Stimulated activated effector memory CD8-positive, alpha-beta T cell treated with anti-CD3 and anti-CD28 coated beads, Interleukin-12 subunit alpha, Interleukin-12 subunit beta, amount 100 ng/mL, for 72 hours (primary cell): ENCODE measurements around the gene URI1.
"Not testable (repeated sequence)": the region's sequence is repeated elsewhere in the genome, so short reads cannot be mapped to it uniquely, and the experiment has no call there.

ENCODE experiments used
- ATAC-seq: fragments of 150-1000 bp; cut with Tn5 transposase; 2 replicates; pipeline ENCODE4 v1.10.0; 2021
- DNase-seq, 2 donors: peaks; one replicate each; pipeline ENCODE4 v3.0.0; 2021 to 2022; ENCODE audit warnings: low spot score in 2 of 2
- H3K27ac Mint-ChIP-seq: one replicate; pipeline ENCODE4 v1.8.0; 2022; ENCODE audit warnings: mild to moderate bottlenecking, mixed read lengths
- H3K36me3 Mint-ChIP-seq: one replicate; pipeline ENCODE4 v1.8.0; 2022; ENCODE audit warnings: mild to moderate bottlenecking, mixed read lengths
- H3K4me1 Mint-ChIP-seq: one replicate; pipeline ENCODE4 v1.8.0; 2022; ENCODE audit warnings: mixed read lengths
- H3K4me3 Mint-ChIP-seq: one replicate; pipeline ENCODE4 v1.8.0; 2022; ENCODE audit warnings: mild to moderate bottlenecking, mixed read lengths
- H3K9me3 Mint-ChIP-seq: one replicate; pipeline ENCODE4 v1.8.0; 2022; ENCODE audit warnings: mixed read lengths

Gene URI1

DNA sequence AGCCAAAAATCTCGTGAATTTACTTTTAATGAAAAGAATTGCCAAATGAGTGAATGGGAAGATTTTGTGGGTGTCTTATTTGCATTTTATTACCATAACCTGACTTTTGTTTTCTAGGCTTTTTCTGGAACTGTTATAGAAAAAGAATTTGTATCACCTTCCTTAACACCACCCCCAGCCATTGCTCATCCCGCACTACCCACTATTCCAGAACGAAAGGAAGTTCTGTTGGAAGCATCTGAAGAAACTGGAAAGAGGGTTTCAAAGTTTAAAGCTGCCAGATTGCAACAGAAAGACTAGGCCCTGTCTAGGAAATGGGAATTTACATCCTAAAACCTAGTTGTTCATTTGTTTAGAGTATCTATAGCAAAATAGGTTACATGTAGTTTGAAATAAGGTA, 72.7 kb downstream of the URI1 start:
- H3K27ac Mint-ChIP-seq: no peak overlapping the region
- H3K4me1 Mint-ChIP-seq: peaks cover 6% of the 10 kb centered on the region
- no peak for ATAC-seq
- H3K4me3 Mint-ChIP-seq: no peak overlapping the region
- peaks cover 81% of the 10 kb centered on the region for H3K36me3 Mint-ChIP-seq
- no peak for DNase-seq
- no peaks in the 10 kb centered on the region for H3K9me3 Mint-ChIP-seq

DNA sequence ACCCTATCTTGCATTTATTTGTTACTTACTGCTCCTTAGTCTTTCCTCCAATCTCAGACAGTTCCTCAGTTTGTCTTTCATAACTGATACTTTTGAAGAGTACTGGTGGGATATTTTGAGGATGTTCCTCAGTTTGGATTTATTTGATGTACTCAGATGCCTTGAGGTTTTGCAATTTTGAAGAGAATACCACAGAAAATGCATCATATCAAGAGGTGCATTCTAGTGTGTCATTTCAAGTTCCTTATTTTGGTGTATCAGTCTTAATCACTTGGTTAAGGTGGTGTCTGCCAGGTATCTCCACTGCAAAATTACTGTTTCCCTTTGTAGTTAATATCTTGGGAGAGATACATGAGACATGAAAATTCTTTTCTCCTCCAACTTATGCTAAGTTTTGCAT, 75.1 kb downstream of the URI1 start:
- ATAC-seq (peak; percentile 49), DNase-seq (no peak)
- no peaks in the 10 kb centered on the region for H3K9me3 Mint-ChIP-seq
- peaks cover 6% of the 10 kb centered on the region for H3K4me1 Mint-ChIP-seq
- no peak overlapping the region for H3K4me3 Mint-ChIP-seq
- H3K36me3 Mint-ChIP-seq: peaks cover 57% of the 10 kb centered on the region
- H3K27ac Mint-ChIP-seq: no peak overlapping the region

DNA sequence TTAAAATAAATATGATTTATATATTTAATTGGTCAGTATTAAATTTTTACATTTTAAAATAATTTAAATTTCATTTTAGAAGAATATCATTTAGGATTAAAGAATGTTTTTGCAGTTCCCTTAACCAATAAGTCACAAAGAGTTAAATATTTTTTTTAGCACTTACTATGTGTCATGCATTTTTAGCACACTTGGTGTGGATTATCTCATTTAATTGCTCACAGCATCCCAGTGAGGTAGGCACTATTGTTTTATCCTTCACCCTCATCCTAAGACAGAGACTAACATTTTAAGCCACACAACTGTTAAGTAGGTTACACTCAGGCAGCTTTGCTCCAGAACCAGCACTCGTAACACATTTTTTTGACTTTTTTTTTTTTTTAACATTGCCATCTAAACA, 78.2 kb downstream of the URI1 start:
- peaks cover 12% of the 10 kb centered on the region for H3K4me1 Mint-ChIP-seq
- H3K27ac Mint-ChIP-seq: no peak overlapping the region
- no peak for ATAC-seq
- H3K36me3 Mint-ChIP-seq: peaks cover 31% of the 10 kb centered on the region
- no peak overlapping the region for H3K4me3 Mint-ChIP-seq
- no peak for DNase-seq
- no peaks in the 10 kb centered on the region for H3K9me3 Mint-ChIP-seq

DNA sequence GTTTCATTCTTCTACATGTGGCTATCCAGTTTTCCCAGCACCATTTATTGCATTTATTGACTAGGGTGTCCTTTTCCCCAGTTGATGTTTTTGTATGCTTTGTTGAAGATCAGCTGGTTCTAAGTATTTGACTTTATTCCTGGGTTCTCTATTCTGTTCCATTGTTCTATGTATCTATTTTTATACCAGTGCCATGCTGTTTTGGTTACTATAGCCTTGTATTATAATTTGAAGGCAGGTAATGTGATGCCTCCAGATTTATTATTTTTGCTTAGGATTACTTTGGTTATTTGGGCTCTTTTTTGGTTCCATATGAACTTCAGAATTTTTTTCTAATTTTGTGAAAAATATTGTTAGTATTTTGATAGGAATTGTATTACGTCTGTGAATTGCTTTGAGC, 80.6 kb downstream of the URI1 start:
- Mint-ChIP-seq H3K9me3 (no peaks in the 10 kb centered on the region), H3K4me1 (peaks cover 5% of the 10 kb centered on the region), H3K27ac (no peak overlapping the region), H3K4me3 (no peak overlapping the region), H3K36me3 (peaks cover 20% of the 10 kb centered on the region)
- no peak for DNase-seq
- ATAC-seq: no peak

DNA sequence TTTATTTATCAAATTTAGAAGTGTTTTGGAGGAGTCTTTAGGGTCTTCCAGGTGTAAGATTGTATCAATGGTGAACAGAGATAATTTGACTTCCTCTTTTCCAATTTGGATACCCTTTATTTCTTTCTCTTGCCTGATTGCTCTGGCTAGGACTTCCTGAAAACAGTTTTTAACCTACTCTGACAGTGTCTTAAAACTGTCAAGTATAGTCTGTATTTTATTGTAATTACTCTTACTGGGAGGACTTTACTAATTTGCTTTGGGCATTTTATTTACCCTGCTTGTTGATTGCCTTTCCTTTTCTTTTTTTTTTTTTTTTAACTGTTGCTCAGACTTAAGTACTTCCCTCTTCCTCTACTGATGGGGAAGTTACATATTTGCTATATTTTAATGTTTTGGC, 81.3 kb downstream of the URI1 start:
- H3K4me1 Mint-ChIP-seq: peaks cover 5% of the 10 kb centered on the region
- peaks cover 20% of the 10 kb centered on the region for H3K36me3 Mint-ChIP-seq
- no peak for DNase-seq
- H3K27ac Mint-ChIP-seq: no peak overlapping the region
- H3K4me3 Mint-ChIP-seq: no peak overlapping the region
- no peaks in the 10 kb centered on the region for H3K9me3 Mint-ChIP-seq
- ATAC-seq: no peak

DNA sequence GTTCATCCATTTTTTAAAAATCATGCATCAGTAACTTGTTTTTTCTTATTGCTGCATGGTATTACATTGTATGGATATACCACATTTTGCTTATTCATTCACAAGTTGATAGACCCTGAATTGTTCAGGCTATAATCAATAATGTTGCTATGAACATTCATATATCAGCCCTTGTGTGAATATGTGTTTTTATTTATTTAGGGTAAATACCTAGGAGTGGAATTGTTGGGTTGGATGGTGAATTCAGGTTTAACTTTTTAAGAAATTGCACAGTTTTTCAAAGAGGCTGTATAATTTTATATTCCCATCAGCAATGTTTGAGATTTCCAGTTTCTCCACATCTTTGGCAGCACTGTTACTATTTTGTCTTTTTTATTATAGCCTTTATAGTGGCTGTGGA, 82.1 kb downstream of the URI1 start:
- no peak for DNase-seq
- Mint-ChIP-seq H3K36me3 (peaks cover 15% of the 10 kb centered on the region), H3K4me1 (peaks cover 9% of the 10 kb centered on the region), H3K9me3 (no peaks in the 10 kb centered on the region), H3K4me3 (no peak overlapping the region), H3K27ac (no peak overlapping the region)
- ATAC-seq: no peak

DNA sequence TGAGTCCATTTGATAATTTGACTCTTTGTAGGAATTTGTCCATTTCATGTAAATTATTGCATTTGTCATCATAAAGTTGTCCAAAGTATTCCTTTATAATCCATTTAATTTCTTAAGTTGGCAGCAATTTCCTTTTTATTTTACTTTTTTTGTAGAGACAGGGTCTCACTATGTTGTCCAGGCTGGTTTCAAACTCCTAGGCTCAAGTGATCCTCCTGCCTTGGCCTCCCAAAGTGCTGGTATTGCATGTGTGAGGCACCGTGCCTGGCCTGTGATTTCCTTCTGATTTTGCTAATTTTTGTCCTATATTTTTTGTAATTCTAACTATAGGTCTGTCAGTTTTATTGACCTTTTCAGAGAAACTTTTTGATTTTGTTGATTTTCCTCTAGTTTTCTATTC, 84.9 kb downstream of the URI1 start:
- H3K9me3 Mint-ChIP-seq: no peaks in the 10 kb centered on the region
- H3K27ac Mint-ChIP-seq: no peak overlapping the region
- H3K36me3 Mint-ChIP-seq: peaks cover 17% of the 10 kb centered on the region
- peaks cover 37% of the 10 kb centered on the region for H3K4me1 Mint-ChIP-seq
- H3K4me3 Mint-ChIP-seq: no peak overlapping the region
- DNase-seq (no peak), ATAC-seq (no peak)

DNA sequence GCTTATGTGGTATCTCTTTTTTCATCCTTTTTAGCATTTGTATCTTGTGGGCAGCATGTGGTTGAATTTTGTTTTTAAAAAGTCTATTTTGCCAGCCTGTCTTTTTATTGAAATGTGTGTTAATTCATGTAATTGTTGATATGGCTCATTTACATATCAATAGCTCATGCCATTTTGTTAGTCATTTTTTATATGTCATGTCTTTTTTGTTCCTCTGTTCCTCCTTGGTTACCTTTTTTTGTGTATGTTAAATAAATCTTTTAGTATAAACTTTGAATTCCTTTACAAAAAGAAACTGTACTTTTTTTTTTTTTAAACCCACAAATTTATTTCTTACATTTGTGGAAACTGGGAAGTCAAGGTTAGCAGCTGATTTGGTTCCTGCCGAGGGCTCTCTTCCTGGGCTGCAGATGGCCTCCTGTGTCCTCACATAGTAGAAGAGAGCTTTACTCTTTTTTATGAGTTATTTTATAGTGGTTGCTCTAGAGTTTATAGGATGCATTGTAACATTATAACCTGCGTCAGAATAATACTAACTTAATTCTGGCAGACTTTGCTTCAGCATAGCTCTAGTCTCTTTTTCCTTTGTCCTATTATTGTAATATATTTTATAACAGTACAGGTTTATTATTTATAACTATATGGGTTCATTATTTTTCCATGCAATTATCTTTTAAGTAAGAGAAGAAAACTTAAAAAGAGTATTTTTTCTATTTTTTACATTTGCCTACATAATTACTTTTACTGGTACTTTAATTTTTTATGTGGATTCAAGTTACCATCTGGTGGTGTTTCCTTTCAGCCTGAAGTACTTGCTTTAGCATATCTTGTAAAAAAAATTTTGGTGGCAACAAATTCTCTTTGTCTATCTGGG, 86.3 kb downstream of the URI1 start:
- Mint-ChIP-seq H3K4me1 (peaks cover 38% of the 10 kb centered on the region), H3K9me3 (peaks cover 5% of the 10 kb centered on the region), H3K4me3 (no peak overlapping the region), H3K36me3 (peaks cover 17% of the 10 kb centered on the region), H3K27ac (no peak overlapping the region)
- no peak for DNase-seq
- ATAC-seq: no peak

DNA sequence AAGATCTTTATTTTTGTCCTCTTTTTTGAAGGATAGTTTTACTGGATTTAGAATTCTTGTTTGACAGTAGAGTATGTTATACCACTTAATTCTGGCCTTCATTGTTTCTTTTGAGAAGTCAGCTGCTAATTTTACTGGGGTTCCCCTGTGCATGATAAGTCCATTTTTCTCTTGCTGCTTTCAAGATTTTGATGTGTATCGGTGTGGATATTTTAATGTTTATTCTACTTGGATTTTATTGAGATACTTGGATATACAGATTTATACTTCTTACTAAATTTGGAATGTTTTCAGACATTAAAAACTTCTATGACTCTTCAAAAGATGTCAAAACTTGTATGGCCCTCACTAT, 86.9 kb downstream of the URI1 start:
- peaks cover 34% of the 10 kb centered on the region for H3K4me1 Mint-ChIP-seq
- ATAC-seq (no peak), DNase-seq (no peak)
- peaks cover 17% of the 10 kb centered on the region for H3K36me3 Mint-ChIP-seq
- no peak overlapping the region for H3K27ac Mint-ChIP-seq
- no peak overlapping the region for H3K4me3 Mint-ChIP-seq
- H3K9me3 Mint-ChIP-seq: peaks cover 6% of the 10 kb centered on the region

DNA sequence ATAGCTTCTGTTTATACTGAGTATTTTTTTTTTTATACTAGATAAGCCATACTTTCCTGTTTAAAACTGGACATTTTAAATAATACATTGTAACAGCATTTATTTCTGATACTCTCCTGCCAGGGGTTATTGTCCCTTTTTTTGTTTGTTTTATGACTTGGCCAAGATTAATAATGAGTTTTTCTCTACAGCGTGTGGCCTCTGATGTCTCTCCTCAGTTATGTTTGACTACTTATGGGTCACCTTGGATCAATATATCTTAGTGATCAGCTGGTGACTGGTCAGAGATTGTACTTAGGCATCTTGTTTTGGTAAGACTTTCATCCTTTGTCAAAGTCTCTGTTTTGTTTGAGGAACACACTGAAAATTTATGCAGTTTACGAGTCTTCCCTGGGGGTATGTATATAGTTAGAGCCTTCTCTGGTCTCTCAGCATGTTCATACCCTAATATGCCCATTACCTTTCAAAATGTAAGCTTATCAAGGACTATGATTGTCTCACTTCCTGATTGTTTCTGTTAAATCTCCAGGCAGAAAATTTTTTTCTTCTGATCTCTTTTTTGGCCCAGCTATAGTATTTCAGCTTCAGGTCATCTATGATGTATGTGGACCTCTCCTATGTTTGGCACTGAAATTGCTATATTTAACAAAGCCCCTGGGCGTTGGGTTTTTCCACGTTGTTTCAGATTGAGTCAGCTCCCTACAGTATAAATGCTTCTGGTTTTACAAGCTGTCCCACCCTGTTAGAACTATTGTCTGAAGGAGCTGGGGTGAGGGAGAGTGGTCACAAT, 87.9 kb downstream of the URI1 start:
- ATAC-seq: peak; percentile 83

DNA sequence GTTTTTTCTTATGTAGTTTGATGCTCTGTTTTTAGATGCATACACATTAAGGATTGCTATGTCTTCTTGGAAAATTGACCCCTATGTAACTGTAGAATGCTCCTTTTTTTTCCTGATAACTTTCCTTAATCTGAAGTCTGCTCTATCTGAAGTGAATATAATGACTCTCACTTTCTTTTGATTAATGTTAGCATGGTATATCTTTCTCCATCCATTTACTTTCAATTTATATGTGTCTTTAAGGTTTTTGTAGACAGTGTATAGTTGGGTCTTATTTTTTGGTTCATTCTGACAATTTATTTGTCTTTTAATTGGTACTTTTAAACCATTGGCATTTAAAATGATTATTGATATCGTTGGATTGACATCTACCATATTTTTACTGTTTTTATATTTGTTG, 92.3 kb downstream of the URI1 start:
- Mint-ChIP-seq H3K9me3 (peaks cover 17% of the 10 kb centered on the region), H3K4me1 (peaks cover 34% of the 10 kb centered on the region), H3K36me3 (peaks cover 19% of the 10 kb centered on the region)

More for the DNA sequence above, 87.9 kb downstream of the URI1 start:
- Mint-ChIP-seq H3K4me1 (peaks cover 34% of the 10 kb centered on the region), H3K9me3 (peaks cover 14% of the 10 kb centered on the region), H3K4me3 (no peak overlapping the region), H3K27ac (peak overlapping the region; percentile 77), H3K36me3 (peaks cover 17% of the 10 kb centered on the region)
- no peak for DNase-seq

DNA sequence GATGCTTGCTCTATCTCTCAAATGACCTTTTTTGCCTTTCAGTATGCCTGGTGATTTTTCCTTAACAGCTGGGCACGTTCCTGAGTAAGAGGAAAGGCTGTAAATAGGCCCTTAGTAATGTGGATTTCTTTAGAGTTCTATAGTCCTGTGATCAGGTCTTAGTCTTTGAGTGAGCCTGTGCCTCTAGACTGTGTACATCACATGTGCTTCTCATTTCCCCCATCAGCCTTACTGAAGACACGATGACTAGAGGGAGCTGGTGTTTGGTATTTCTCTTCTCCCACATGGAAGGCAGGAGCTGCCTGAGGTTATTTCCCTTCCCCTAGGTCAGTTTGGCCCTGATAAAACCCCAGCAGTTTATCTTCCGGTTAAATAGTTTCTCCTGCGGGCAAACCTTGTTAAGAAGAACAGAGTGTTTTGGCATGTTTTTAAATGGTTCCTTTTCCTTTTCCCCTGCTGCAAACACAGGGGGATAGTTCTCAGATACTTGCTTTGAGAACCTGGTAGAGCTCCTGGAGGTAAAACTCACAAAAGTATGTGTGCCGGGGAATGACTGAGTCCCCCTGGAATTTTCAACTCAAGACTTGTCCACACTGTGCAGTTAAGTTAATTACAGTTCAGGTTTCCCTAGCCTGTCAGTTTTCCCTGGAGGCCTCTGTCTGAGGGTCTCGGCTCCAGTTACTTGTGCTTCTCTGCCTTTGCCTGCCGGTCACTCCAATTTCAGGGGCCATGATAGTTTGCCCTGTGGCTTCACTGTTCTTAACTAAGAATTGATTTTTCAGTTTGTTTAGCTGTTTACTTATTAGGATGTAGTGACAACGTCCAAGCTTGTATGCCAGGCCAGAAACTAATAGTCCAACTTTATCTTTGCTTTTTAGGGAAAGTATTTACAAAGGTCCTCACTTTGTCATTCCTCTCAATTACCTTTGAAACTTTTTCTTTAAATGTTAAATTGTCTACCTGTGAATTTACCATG, 94.4 kb downstream of the URI1 start:
- DNase-seq (no peak), ATAC-seq (no peak)
- peaks cover 17% of the 10 kb centered on the region for H3K9me3 Mint-ChIP-seq

More for the DNA sequence above, 92.3 kb downstream of the URI1 start:
- DNase-seq (no peak), ATAC-seq (no peak)
- H3K27ac Mint-ChIP-seq: no peak overlapping the region
- H3K4me3 Mint-ChIP-seq: no peak overlapping the region

DNA sequence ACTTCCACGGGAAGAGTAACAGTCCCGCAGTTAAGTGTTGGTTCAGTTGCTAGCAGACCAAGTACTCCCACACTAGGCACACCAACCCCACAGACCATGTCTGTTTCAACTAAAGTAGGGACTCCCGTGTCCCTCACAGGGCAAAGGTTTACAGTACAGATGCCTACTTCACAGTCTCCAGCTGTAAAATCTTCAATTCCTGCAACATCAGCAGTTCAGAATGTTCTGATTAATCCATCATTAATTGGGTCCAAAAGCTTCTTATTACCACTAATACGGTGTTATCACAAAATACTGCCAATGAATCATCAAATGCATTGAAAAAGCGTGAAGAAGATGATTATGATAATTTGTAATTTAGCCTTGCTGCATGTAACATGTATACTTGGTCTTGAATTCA, 95.8 kb downstream of the URI1 start:
- ATAC-seq: no peak
- H3K4me1 Mint-ChIP-seq: peaks cover 6% of the 10 kb centered on the region
- H3K36me3 Mint-ChIP-seq: peaks cover 17% of the 10 kb centered on the region
- peaks cover 17% of the 10 kb centered on the region for H3K9me3 Mint-ChIP-seq
- no peak for DNase-seq
- no peak overlapping the region for H3K4me3 Mint-ChIP-seq
- H3K27ac Mint-ChIP-seq: no peak overlapping the region

More for the DNA sequence above, 94.4 kb downstream of the URI1 start:
- Mint-ChIP-seq H3K4me3 (no peak overlapping the region), H3K36me3 (peaks cover 18% of the 10 kb centered on the region), H3K27ac (peak overlapping the region; percentile 2), H3K4me1 (peaks cover 13% of the 10 kb centered on the region)

DNA sequence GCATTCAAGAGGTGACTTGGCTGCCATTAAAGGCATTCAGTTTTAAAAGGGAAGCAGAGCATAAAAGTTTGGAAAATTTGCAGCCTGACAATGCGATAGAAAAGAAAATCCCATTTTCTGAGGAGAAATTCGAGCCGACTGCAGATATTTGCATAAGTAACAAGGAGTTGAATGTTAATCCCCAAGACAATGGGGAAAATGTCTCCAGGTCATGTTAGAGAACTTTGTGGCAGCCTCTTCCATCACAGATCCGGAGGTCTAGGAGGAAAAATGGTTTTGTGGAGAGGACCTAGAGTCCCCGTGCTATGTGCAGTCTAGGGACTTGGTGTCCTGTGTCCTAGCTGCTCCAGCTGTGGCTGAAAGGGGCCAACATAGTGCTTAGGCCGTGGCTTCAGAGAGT, 99.9 kb downstream of the URI1 start:
- ATAC-seq, H3K4me3 Mint-ChIP-seq, H3K9me3 Mint-ChIP-seq, DNase-seq, H3K36me3 Mint-ChIP-seq: not testable (repeated sequence)
- Mint-ChIP-seq H3K27ac (peak overlapping the region; percentile 14), H3K4me1 (peaks cover 12% of the 10 kb centered on the region)

DNA sequence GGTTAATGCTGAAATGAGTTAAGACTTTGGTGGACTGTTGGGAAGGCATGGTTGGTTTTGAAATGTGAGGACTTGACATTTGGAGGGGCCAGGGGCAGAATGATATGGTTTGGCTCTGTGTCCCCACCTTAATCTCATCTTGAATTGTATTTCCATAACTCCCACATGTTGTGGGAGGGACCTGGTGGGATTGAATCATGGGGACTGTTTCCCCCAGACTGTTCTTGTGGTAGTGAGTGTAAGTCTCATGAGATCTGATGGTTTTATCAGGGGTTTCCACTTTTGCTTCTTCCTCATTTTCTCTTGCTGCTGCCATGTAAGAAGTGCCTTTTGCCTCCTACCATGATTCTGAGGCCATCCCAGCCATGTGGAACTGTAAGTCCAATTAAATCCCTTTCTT, 101.0 kb downstream of the URI1 start:
- H3K36me3 Mint-ChIP-seq, H3K27ac Mint-ChIP-seq, H3K9me3 Mint-ChIP-seq, H3K4me3 Mint-ChIP-seq, ATAC-seq, DNase-seq: not testable (repeated sequence)
- H3K4me1 Mint-ChIP-seq: peaks cover 12% of the 10 kb centered on the region
